ENCODE data around the gene GSE1. TPM values are rescaled to one million over a fixed set of nuclear protein-coding genes. Genes with fewer than 3 reads are reported as not detected.

Gene GSE1
- 17.1 and 29.3 TPM in 2 replicates for total RNA-seq

DNA sequence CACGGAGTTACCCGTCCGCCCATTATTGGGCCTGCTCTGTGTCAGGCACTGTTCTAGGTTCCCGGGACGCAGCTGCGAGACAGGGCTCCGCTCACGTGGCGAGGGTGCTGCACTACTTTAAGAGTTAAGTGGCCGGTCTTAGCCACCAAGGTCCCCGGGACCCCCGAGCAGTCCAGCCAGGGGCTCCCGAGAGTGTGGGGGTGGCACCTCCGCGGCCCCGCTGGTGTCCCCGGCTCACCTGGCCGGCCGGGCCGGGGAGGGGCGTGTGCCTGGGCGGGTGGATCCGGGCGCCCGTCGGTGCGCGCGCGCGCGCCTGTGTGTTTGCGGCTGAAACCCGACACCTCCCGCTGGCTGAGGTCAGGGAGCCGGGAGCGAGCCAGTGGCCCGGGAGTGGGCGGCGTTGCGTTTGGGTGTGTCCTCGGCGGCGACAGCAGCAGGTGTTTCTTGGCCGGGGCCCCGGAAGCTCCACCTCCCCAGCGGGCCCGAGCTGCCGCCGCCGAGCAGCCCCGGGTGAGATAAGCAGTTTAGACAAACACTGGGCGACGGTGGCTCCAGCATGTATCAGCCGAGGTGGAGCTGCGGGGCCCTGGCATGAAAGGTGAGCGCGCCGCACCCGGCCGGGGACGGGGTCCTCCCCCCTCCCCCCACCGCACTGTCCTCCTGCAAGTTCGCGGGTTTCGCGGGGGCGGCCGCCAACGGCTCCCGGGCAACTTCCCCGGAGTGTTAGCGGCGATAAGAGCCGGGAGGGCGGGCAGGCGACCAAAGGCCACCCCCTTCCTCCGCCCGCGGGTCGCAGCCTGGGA is at the start of gene GSE1:
Gene GSE1, plus strand, starts transcription at position 522 of the 803 bp plus-strand sequence. Its CDS starts 70 bp downstream, at position 592.

DNA sequence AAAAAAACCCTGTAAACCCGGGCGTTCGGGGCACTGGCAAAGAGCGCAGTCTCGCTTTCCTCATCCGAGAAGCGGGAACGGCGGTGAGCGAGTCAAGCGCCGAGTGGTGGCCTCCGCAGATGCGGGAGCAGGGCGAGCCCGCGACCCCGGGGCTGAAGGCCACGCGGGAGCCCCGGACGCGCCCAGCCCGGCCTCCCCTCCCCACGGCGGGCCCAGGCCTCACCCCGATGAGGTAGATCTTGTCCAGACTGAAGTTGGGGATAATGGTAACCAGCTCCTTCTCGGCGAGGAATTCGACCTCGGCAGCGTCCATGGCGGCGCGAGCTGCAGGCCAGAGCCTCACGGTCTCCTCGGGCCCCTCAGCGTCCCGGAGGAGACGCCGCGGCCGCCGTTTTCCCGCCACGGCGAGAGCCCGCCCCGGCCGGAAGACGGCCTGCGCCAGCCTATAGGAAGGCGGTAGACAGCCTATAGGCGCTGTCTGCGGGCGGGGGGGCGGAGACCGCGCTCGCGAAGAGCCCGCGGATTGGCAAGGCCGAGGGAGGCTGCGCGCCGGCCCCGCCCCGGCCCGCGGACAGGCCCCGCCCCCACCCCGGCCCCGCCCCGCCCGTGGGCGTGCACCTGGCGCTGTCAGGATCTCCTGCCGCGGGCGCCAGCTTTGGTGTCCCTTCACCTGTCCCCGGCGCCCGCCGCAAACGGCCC is 75.6 kb downstream of the GSE1 start, which contains the start of gene GINS2:
Gene GINS2, minus strand, starts transcription at position 369 of the 699 bp plus-strand sequence. Its CDS starts 56 bp downstream, at position 313.

Other genes with a start within 250 kb of the GSE1 start
- gene GINS2, start 75.6 kb downstream of the GSE1 start, total RNA-seq = 0.68 and 0.71 TPM in 2 replicates
- 51.1 and 111 TPM in 2 replicates for gene C16orf74, start 137.8 kb downstream of the GSE1 start, total RNA-seq
- gene EMC8, start 186.2 kb downstream of the GSE1 start, total RNA-seq = 24.3 and 29.6 TPM in 2 replicates
- 356 and 505 TPM in 2 replicates for gene COX4I1, start 186.4 kb downstream of the GSE1 start, total RNA-seq